Measurements from ENCODE around the gene INSRR.

The INSRR gene

DNA sequence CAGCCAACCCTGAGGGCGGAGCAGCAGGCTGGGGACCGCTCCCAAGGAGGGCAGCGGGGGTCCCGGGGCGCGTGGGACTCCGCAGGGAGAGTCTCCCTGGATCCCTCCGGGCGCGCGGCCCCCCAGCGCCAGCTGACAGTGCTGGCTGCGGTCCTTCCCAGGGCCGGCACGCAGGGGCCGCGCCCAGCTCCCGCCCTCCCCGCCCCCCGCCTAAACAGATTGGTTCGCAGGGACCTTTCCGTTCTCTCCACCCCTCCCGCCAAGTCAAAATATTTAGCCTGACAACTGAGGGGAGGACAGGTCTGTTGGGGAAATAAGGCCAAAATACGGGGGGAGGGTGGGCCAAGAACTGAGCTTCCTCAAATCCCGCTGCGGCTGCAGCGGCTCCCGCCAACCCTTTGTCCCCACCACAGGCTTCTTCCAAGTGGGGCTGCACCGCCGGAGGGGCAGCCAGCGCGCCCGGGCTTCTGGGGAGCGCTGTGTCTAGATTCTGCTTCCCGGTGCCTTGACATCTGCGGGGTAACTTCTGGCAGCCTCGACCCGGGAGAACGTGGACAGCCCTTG, at the start of gene INSRR:
TSS of gene INSRR (minus strand) at position 159 of the 564 bp plus-strand sequence. CDS start 496 bp downstream, outside the sequence.
- DNase-seq (ENCODE audit: low spot score) = no peak

- DNase-seq (ENCODE audit: low spot score) = no peak
Measured at GRCh38 chr1:156908541-156908940, 49.6 kb upstream of the INSRR start.

DNA sequence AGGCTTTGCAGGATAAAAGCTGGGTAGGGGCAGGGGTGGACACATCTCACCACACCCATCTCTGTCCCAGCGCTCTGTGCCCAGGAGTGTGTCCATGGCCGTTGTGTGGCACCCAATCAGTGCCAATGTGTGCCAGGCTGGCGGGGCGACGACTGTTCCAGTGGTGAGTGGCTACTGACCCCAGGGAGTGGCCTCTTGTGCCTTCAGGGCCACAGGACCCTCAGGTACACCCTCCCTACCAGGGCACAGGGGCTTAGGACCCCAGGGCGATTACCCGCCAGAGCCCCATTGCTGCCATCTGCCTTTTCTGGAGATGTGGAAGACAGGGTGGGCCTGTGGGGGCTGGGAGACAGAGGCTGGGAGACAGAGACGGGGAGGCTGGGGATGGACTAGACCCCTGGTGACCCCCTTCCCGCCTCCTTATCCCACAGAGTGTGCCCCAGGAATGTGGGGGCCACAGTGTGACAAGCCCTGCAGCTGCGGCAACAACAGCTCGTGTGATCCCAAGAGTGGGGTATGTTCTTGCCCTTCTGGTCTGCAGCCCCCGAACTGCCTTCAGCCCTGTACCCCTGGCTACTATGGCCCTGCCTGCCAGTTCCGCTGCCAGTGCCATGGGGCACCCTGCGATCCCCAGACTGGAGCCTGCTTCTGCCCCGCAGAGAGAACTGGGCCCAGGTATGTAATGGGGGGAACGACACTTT, 47.4 kb upstream of the INSRR start:
- no peak for DNase-seq (ENCODE audit: low spot score)

- DNase-seq (ENCODE audit: low spot score) = no peak
Measured at GRCh38 chr1:156905651-156906050, 46.7 kb upstream of the INSRR start.

- DNase-seq (ENCODE audit: low spot score) = no peak
Measured at GRCh38 chr1:156905176-156905575, 46.3 kb upstream of the INSRR start.

GRCh38 chr1:156904187-156904959, 45.5 kb upstream of the INSRR start:
- DNase-seq (ENCODE audit: low spot score) = no peak

DNA sequence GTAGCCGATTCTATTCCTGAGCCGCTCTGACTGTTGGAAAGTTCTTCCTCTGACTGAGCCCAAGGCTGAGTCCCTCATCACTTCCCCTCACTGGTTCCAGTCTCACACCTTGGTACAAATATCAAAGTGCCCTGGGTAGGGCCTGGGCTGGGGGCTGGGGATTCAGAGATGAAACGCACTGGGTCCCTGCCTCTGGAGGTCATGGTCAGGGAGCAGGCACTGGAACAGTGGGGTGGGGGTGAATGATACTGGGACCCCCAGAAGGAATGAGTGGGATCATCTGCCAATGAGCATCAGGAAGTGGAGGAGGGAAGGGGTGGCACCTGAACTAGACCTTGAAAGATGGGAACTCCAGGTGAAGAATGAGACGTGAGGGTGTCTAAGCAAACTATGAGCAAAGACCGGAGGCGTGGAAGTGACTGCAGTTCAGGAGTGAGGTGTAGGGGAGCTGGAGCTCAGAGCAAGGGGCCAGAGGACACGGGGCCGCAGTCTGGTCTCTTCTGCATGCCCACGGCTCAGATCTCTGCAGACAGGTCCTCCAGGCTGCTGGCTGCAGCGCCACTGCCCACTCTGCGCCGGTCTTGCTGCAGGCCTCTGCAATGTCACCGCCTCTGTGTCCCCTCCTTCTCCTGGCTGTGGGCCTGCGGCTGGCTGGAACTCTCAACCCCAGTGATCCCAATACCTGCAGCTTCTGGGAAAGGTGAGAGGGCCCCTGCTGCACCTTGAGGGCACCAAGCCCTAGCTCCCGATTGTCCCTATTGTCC, 44.6 kb upstream of the INSRR start:
- DNase-seq (ENCODE audit: low spot score) = no peak

GRCh38 chr1:156901966-156902915, 43.3 kb upstream of the INSRR start:
- DNase-seq (ENCODE audit: low spot score) = no peak

DNA sequence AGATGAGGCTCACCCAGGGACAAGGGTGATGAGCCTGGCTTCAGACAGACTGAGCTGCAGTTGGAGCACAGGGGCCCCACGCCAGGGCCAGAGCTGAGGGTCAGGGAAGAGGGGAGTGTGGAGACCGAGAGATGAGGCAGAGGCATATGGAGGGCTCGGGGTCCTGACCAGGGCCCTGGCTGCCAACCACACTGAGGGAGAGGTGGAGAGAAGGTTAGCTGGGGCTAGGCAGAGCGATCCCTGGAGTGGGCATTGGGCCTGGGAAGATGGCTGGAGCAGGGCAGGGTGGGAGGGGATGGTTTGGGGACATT, 42.6 kb upstream of the INSRR start:
- no peak for DNase-seq (ENCODE audit: low spot score)

DNA sequence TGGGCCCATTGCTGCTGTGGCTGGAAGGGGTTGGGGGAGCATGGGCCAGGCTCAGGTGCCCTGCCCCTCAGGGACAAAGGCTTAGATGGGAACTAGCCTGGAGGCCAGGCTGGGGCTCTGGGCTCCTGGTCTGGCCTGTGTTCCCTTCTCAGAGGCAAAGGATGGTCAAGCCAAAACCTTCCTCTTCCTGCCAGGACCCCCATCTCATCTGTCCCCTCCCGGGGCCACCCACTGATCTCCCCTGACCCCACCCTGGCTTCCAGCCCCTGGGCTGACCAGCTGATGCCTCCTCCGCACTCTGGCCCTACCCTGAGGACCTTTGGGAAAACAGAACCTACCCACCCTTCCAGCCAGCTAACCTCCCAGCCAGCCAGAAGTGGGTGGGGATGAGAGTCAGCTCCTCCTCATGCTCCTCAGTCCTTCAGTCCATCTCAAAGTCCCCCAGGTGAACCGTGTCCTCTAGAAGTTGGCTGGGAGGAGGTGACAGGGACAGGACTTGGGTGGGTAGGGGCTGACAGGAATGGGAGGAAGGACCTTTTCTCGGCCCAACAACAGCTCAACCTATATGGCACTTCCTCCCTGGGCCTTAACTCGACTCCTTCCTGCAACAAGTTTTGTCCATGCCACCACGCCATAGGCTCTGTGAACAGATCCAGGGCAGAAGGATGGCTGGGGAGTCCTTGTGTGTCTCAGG, 42.1 kb upstream of the INSRR start:
- no peak for DNase-seq (ENCODE audit: low spot score)

GRCh38 chr1:156899956-156900718, 41.2 kb upstream of the INSRR start:
- no peak for DNase-seq (ENCODE audit: low spot score)

DNA sequence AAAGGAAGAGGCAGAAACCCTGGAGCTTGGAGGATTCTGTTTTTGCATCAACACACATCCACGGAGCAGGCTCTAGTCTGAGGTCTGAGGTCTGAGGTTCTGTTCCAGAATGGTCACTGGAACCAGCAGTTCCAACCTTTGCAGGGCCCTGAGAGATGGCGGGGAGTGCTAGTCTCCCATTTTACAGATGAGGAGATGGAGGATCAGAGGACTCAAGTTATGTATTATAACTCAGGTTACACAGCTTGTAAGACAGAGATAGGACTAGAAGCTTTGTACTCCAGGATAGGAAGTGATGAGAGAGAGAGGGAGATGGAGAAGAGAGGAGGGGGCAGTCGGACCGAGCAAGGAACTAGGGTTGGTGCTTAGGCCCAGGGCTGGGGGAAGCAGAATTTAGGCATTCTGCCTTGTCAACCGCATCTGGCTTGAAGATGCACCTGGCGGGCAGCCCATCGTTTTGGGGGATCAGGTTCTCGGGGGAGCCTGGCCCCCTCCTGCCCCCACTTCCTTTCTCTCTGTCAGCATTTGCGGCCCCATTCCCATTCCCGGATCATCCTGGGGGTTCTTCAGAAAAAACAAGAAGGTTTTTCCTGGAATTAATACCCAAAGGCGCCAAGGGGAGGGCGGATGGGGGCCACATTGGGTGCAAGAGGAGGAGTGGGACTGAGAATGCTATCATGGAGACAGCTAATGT, 40.2 kb upstream of the INSRR start:
- no peak for DNase-seq (ENCODE audit: low spot score)

DNA sequence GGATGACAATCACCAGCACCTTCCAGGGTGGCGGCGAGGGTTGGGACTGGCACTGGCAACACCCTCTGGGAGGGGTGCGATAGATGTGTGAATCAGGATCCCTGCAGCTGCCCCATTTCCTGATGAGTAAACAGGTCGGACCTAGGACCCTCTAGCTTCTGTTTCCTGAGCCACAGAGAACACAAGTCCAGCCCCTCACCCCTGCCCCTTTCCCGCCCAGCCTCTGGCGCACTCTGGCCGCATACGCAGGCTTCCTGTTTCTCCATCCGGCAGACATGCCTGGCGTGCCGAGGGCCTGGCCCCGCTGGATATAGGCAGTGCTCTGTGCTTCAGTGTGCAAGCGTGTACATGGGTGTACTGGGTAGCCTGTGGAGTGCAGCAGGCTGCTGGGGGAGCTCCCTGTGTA, 39.2 kb upstream of the INSRR start:
- DNase-seq (ENCODE audit: low spot score) = no peak

GRCh38 chr1:156897078-156897825, 38.3 kb upstream of the INSRR start:
- DNase-seq (ENCODE audit: low spot score) = no peak

GRCh38 chr1:156896490-156897033, 37.6 kb upstream of the INSRR start:
- no peak for DNase-seq (ENCODE audit: low spot score)

DNA sequence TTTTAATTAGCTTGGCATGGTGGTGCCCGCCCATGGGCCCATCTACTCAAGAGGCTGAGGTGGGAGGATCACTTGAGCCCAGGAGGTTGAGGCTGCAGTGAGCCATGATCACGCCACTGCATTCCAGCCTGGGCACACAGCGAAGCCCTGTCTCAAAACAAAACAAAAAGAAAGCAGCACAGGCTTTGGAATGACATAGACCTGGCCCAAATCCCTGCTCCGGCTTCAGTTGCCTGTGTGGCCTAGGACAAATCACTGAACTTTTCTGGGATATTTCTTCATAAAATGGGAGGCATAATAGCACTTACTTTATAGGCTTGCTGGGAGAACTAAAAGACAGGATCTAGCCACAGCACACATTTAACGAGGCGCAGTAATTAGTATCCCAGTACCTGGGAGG, 37.0 kb upstream of the INSRR start:
- DNase-seq (ENCODE audit: low spot score) = no peak

GRCh38 chr1:156895455-156895812, 36.5 kb upstream of the INSRR start:
- DNase-seq (ENCODE audit: low spot score) = no peak

DNA sequence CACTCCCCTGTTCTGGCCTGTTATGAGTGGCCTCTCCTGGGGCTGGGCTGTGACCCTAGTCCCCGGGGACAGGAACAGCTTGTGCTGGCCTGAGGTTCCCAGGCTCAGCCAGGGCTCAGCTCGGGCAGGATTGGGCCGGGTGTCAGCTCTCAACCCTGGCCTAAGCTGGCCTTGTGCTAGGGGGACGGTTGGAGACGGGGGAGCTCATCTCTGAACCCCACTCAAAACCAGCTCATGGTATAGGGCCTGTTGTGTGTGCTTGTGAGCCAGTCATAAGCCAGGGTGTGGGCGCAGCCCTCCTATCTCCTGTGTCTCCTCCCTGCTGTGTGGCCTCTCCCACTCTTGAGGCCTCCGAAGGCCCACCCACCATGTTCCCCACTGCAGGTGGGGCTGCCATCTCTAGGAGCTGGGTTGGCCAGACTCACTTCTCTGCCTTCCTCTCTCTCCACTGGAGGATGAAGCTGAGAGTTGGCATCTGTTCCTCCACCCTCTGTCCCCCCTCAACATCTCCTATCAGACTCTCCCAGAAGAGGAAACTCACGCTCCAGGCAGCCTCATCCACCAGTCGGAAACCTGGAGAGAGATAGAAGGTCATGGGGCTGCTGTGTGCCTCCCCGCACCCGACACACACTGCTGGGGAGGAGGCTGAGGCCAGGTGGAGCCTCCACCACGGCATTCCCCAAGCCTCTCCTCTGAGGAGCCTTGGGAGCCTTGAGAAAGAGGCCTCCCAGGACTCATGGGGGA, 36.0 kb upstream of the INSRR start:
- DNase-seq (ENCODE audit: low spot score) = no peak
